Measurements from ENCODE around the gene SGO2.

DNA sequence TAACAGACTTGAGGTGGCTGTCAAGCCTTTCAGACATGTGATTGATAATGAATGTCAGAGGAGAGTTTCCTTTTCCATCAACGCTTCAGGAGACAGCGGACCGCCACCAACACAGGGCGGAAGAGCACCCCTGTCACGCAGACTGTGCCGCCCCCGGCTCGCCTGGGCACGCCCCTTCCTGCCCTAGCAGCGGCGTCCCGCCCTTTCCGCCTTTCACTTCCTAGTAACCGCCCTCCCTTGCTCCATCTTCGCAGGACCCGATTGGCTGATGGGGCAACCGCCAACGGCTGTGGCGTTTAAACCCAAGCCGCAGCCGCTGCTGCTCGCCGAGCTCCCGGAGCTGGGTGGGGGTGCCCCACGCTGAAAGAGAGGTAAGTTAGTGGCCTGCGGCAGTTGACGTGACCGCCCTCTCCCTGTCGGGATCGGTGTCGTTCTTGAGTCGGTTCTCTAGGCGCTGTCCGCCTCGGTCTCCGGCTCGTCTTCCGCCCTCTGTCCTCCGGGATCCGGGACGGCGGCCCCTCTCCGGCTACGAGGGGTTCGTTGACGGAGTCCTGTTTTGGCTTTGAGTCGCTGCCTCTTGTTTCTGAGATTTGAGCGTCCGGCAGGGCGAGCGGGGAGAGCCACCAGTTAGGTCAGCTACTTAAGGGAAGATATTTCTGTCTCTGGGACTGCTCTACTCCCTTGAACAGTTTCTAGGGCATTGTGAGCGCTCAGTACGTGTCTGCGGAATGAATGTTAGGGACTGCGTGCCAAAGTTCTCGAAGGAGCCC is at the start of gene SGO2:
- no peak for TF ChIP-seq CTCF (IDR thresholded peaks at IDR 0.05 in 2 of 3, conservative IDR thresholded peaks at IDR 0.05 in 1 of 3; ENCODE audit: borderline replicate concordance in 1 of 3, insufficient read depth in 1 of 3, low read depth in 2 of 3, low read length in 2 of 3)
- TF ChIP-seq TCF7L2 (IDR thresholded peaks at IDR 0.05; ENCODE audit: borderline replicate concordance, extremely low read depth, insufficient read depth, insufficient read length), result no peak
- no peak; the same call in 1 of the 2 replicates for TF ChIP-seq CEBPB (IDR thresholded peaks at IDR 0.05; ENCODE audit: low read depth)
- TF ChIP-seq POLR2AphosphoS5 (IDR thresholded peaks at IDR 0.05; ENCODE audit: low read depth, low read length), result peak; percentile 92
- no peak for TF ChIP-seq EZH2 (IDR thresholded peaks at IDR 0.05)
- TF ChIP-seq SIN3A (IDR thresholded peaks at IDR 0.05; ENCODE audit: low read depth), result peak; percentile 85
- TF ChIP-seq ZNF274 (IDR thresholded peaks at IDR 0.05; ENCODE audit: low read depth, low read length), result no peak
- TF ChIP-seq EZH2phosphoT487 (IDR thresholded peaks at IDR 0.05; ENCODE audit: borderline replicate concordance), result no peak
